GM18951 (cell line): Measurements from ENCODE around the gene DDX51.

ENCODE experiments used
- POLR2A ChIP-seq: IDR thresholded peaks from 4 replicates; pipeline ENCODE4 v1.6.1; 2011; ENCODE audit warnings: mild to moderate bottlenecking; ENCODE audit not compliant: insufficient read length, insufficient read depth; ENCODE audit errors: extremely low read depth
- in situ Hi-C: fragments of 300-500 bp; cut with MboI; formaldehyde crosslinking; loops from one replicate; pipeline ENCODE4 v1.12.0; 2022; ENCODE audit warnings: low sequenced_read_pairs, mixed read lengths, inconsistent platforms; ENCODE audit not compliant: unreplicated experiment

Gene DDX51

GRCh38 chr12:132175496-132176384 is 31.6 kb upstream of the DDX51 start:
- no peak for TF ChIP-seq POLR2A

GRCh38 chr12:132174839-132175490 is 30.8 kb upstream of the DDX51 start:
- in situ Hi-C loops, result no loop called here
- no peak for TF ChIP-seq POLR2A

More at GRCh38 chr12:132175496-132176384, 31.6 kb upstream of the DDX51 start:
- in situ Hi-C loops, result no loop called here

DNA sequence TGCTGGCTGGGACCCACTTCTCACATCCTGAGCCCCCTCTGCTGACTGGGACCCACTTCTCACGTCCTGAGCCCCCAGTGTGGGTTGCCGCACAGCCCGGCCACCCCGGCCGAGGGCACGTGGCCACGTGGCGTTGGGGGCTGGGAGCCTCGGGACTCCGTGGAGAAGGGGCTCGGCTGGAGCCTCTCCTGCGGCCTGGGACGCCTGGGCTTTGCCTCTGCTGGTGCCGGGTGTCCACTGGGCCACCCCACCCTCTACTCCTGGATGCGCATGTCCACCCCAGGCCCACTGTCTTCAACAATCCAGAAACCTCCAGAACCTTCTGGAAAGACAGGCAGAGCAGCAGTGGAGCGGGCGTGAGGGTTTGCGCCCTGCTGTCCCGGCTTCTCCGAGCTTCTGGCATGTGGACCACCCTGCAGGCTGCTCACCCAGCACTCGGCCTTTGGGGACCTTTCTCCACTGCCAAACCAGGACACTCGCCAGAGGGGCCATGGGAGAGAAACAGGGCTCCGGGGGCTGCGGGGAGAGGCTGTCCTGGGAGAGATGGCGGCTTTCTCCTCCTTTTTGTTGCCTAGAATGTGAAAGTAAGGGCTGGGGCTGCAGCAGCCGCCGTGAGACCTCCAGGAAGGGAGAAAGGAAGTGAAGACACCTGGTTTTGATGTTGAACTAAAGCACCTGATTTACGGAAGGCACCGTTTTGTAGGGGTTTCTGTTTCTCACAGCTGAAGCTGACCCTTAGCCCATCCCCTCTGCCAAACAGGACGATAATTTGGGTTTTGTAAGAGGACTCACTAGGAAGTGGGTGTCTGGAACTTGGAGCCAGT is 30.1 kb upstream of the DDX51 start:
- in situ Hi-C loops, result no loop called here

GRCh38 chr12:132173135-132174014 is 29.3 kb upstream of the DDX51 start:
- in situ Hi-C loops, result no loop called here
- TF ChIP-seq POLR2A, result no peak

More for the DNA sequence above, 30.1 kb upstream of the DDX51 start:
- TF ChIP-seq POLR2A, result no peak

GRCh38 chr12:132172619-132173018 is 28.5 kb upstream of the DDX51 start:
- TF ChIP-seq POLR2A, result no peak
- in situ Hi-C loops, result no loop called here

DNA sequence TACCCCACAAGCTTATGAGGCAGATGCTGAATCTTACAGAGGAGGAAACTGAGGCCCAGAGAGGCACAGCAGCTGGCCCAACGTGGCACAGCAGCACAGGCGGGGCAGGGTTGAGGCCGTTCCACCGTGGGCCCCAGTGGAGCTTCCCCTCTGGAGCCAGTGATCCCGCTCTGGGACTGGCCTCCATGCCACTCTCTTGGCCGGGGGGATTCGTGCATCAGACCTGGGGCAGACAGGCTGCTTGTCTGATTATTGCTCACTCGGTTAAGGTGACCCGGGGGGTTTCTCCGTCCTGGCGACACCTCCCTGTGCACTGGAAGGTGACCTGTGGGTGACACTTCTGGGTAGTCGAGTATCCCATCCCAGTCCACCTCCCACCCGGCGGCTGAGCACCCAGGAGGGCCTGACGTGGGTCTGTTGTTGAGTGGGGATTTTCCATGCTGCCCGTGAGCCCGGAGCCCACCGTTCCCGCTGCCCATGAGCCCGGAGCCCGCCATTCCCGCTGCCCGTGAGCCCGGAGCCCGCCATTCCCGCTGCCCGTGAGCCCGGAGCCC is 27.9 kb upstream of the DDX51 start:
- in situ Hi-C loops, result no loop called here
- no peak for TF ChIP-seq POLR2A

DNA sequence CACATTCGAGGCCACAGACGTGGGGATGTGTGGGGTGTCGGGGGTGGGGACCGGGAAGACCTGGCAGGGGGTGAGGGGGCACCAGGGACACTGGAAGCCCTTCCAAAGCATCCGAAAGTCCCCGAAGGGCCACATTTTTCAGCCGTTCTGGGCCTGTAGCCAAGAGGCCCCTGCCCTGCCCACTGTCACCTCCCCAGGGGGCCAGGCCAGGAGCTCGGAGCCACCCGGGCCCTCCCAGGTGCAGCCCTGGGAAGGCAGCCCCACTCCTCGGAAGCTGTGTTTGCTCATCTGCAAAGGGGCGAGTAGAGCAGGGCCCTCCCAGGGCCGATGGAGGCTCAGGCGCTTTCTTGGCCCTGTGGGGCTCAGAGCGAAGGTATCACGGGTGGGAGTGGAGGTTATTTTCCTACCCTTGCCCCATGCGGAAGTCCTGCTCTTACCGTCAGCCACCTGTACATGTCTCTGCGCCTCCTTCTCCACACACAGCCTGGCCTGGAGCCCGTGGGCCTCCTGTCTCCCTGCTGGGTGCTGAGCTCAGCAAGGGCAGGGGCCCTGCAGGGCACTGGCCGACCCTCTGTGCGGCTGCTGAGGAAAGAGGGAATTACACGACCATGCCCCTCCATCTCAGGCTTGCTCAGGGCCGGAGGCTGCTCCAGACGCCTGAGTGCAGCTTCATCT is 27.3 kb upstream of the DDX51 start:
- in situ Hi-C loops, result no loop called here
- no peak for TF ChIP-seq POLR2A

DNA sequence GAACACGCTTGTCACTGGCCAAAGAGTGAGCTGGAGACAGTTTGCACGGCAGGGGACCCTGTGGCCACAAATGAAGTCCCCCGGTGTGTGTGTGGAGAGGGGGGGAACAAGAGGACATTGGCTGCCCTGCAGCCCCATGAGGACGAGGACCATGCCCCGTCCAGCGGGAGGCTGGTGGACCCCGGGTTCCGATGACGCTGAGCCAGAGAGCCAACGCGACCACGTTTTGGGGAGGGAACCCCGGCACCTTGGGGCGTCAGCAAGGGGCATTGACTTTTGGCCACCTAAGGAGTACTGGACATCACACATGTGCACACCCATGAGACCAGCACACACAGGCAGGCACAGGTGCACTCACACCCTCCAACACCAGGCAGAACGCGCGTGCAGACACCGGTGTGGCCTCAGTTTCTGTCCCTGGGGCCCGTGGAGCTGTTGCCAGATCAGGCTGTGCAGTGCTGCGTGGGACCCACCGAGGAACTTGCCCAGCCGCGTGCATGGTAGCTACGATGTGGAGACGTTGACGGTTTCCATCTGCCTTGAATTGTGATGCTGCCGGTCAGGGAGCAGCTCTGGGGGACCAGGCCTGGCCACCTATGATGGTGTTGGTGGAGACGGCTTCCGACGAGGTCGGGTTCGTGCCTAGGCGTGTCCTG is 26.6 kb upstream of the DDX51 start:
- TF ChIP-seq POLR2A, result no peak
- in situ Hi-C loops, result no loop called here

- in situ Hi-C loops, result no loop called here
- no peak for TF ChIP-seq POLR2A
Observed at GRCh38 chr12:132170094-132170636, 26.0 kb upstream of the DDX51 start.

DNA sequence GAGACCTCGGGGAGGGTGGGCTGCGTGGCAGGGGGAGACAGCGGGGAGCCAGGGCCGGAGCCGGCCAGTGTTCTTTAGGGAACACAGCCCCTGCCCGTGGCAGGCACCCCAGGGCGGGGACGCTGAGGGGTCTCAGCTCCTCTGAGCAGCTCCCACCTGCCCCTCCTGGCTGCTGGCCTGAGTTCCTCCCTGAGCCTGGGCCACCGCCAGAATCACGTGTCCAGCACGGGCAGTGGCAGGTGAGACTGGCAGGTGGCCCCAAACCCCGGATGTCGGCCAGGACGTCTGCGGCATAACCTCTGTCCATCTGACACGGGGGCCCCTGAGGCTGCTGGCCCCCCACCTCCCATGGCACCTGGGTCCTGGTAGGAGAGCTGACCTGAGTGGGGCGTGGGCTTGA is 25.3 kb upstream of the DDX51 start:
- TF ChIP-seq POLR2A, result no peak
- in situ Hi-C loops, result no loop called here
